A204.1 (cell line): ENCODE data around the gene IGHMBP2.

Source experiments
- FAIRE-seq: peaks from 2 replicates; lab custom pipeline; 2012; peaks lifted over from hg19 to GRCh38; lab: Jason Lieb, UNC

IGHMBP2 gene

GRCh38 chr11:68927280-68928135 is 23.8 kb downstream of the IGHMBP2 start:
- no peak for FAIRE-seq

- no peak for FAIRE-seq
Measured at GRCh38 chr11:68928136-68928880, 24.6 kb downstream of the IGHMBP2 start.

- no peak for FAIRE-seq
Measured at GRCh38 chr11:68929135-68929534, 25.4 kb downstream of the IGHMBP2 start.

GRCh38 chr11:68929706-68930570 is 26.2 kb downstream of the IGHMBP2 start:
- no peak for FAIRE-seq

- no peak for FAIRE-seq
Measured at GRCh38 chr11:68930991-68931855, 27.5 kb downstream of the IGHMBP2 start.

GRCh38 chr11:68931911-68932310 is 28.2 kb downstream of the IGHMBP2 start:
- FAIRE-seq: no peak

GRCh38 chr11:68932358-68932757 is 28.7 kb downstream of the IGHMBP2 start:
- FAIRE-seq: no peak

- FAIRE-seq: no peak
Measured at GRCh38 chr11:68932933-68933577, 29.4 kb downstream of the IGHMBP2 start.

- no peak for FAIRE-seq
Measured at GRCh38 chr11:68933605-68934320, 30.1 kb downstream of the IGHMBP2 start.

- FAIRE-seq: no peak
Measured at GRCh38 chr11:68934321-68934645, 30.6 kb downstream of the IGHMBP2 start.

- FAIRE-seq: no peak
Measured at GRCh38 chr11:68934666-68935065, 31.0 kb downstream of the IGHMBP2 start.

GRCh38 chr11:68935066-68935465 is 31.4 kb downstream of the IGHMBP2 start:
- no peak for FAIRE-seq

- FAIRE-seq: no peak
Measured at GRCh38 chr11:68935516-68936357, 32.0 kb downstream of the IGHMBP2 start.

- no peak for FAIRE-seq
Measured at GRCh38 chr11:68936358-68936636, 32.6 kb downstream of the IGHMBP2 start.

- FAIRE-seq: no peak
Measured at GRCh38 chr11:68936676-68937620, 33.3 kb downstream of the IGHMBP2 start.

GRCh38 chr11:68938088-68938487 is 34.4 kb downstream of the IGHMBP2 start:
- no peak for FAIRE-seq

- FAIRE-seq: no peak
Measured at GRCh38 chr11:68938816-68939582, 35.3 kb downstream of the IGHMBP2 start.
